ENCODE measurements around the gene SDF4. TPM values are rescaled to one million over a fixed set of nuclear protein-coding genes. Genes with fewer than 3 reads are reported as not detected.

SDF4 gene
- total and polyA plus RNA-seq, 2 of the 4 experiments (the other 2 are of a cell fraction) = 57.0 to 250 TPM

DNA sequence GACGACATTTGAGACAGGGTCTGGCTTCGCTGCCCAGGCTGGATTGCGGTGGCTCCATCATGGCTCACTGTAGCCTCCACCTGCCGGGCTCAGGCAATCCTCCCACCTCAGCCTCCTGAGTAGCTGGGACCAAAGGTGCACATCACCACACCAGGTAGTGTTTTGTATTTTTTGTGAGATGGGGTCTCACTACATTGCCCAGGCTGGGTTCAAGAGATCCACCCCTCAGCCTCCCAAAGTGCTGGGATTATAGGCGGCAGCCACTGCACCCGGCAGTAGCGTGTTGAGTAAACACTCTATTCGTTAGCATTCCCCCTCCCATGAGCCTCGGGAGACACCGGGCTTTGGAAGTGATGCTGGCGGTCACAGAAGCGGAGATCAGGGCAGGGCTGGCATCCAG lies 21.5 kb upstream of the SDF4 start:
- H3K79me1 ChIP-seq (ENCODE audit: low read depth in 1 of 2, low read length in 2 of 2) = peaks cover 7 to 32% of the 10 kb centered on the region in 2 experiments
- H2BK120ac ChIP-seq (ENCODE audit: low read depth, low read length) = no peak overlapping the region
- H3K56ac ChIP-seq (ENCODE audit: extremely low read depth, insufficient read depth, low read length) = no peak overlapping the region
- no peak overlapping the region for H3K4ac ChIP-seq (ENCODE audit: low read depth, low read length)
- no peak overlapping the region for H3K14ac ChIP-seq (replicated peaks; ENCODE audit: low read depth, low read length)
- intact Hi-C loops (cut with micrococcal nuclease) = no loop called here
- H3K4me1 ChIP-seq (ENCODE audit: control insufficient read depth, insufficient read depth, low read length) = peaks cover 9% of the 10 kb centered on the region; the same call in 1 of the 2 replicates
- no peak overlapping the region for H3K4me3 ChIP-seq (ENCODE audit: insufficient read depth, low read depth, low read length)
- no peaks in the 10 kb centered on the region for H3K27me3 ChIP-seq (ENCODE audit: control insufficient read depth, insufficient read depth, low read length)
- no TSS peak for BruUV-seq (replicated peaks)
- POLR2A ChIA-PET (ENCODE audit: unreplicated experiment) = no interaction called here
- no peak overlapping the region for H2BK5ac ChIP-seq (ENCODE audit: low read depth, low read length, poor library complexity, severe bottlenecking)
- no peak overlapping the region for H2AFZ ChIP-seq (replicated peaks; ENCODE audit: low read length, poor library complexity)
- no peak for TF ChIP-seq RCOR1 (IDR thresholded peaks at IDR 0.05; ENCODE audit: insufficient replicate concordance, low read length)
- TF ChIP-seq NFE2L2 (IDR thresholded peaks at IDR 0.05; ENCODE audit: low read depth, low read length) = no peak
- TF ChIP-seq, protein P1, sequence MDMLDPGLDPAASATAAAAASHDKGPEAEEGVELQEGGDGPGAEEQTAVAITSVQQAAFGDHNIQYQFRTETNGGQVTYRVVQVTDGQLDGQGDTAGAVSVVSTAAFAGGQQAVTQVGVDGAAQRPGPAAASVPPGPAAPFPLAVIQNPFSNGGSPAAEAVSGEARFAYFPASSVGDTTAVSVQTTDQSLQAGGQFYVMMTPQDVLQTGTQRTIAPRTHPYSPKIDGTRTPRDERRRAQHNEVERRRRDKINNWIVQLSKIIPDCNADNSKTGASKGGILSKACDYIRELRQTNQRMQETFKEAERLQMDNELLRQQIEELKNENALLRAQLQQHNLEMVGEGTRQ (IDR thresholded peaks at IDR 0.05; ENCODE audit: low read depth, low read length) = no peak
- no peak for TF ChIP-seq MAZ (IDR thresholded peaks at IDR 0.05; ENCODE audit: borderline replicate concordance, low read depth, low read length)
- TF ChIP-seq RAD21 (IDR thresholded peaks at IDR 0.05; ENCODE audit: low read length) = no peak
- no peak for TF ChIP-seq MAFK (IDR thresholded peaks at IDR 0.05; ENCODE audit: low read depth, low read length)
- TF ChIP-seq MXI1 (IDR thresholded peaks at IDR 0.05; ENCODE audit: borderline replicate concordance, low read depth, low read length) = no peak
- no peak overlapping the region for H3K9ac ChIP-seq (ENCODE audit: low read depth, low read length)
- in situ Hi-C loops (cut with MboI; ENCODE audit: low sequenced_read_pairs) = no loop called here
- H2AK5ac ChIP-seq (ENCODE audit: low read depth, low read length) = peak overlapping the region; percentile 50; the same call in 1 of the 2 replicates
- H3K23ac ChIP-seq (ENCODE audit: low read depth, low read length) = no peak overlapping the region
- peaks cover under 1% of the 10 kb centered on the region; the same call in 1 of the 2 replicates for H4K20me1 ChIP-seq (ENCODE audit: insufficient read depth, low read length)
- no peak overlapping the region for H4K91ac ChIP-seq (ENCODE audit: insufficient read depth, low read depth, low read length)
- H3K9me3 ChIP-seq (ENCODE audit: control insufficient read depth, insufficient read depth, low read length) = no peaks in the 10 kb centered on the region
- 97% methylated on average over 4 of the region's 12 CpGs; no CpG with 5 or more reads in 1 of the 2 experiments for WGBS, 2 experiments (ENCODE audit: extremely low coverage in 2 of 2, insufficient read length in 1 of 2)
- H2BK15ac ChIP-seq (ENCODE audit: low read depth, low read length) = no peak overlapping the region
- H3K36me3 ChIP-seq (ENCODE audit: control insufficient read depth, insufficient read depth, low read length) = peaks cover 54% of the 10 kb centered on the region
- H3K27ac ChIP-seq (ENCODE audit: insufficient read depth, low read length) = no peak overlapping the region
- no peak overlapping the region for H3K4me2 ChIP-seq (ENCODE audit: low read depth, low read length)
- no peak overlapping the region for H2BK20ac ChIP-seq (ENCODE audit: low read depth, low read length)
- no peak overlapping the region for H2AK9ac ChIP-seq (replicated peaks; ENCODE audit: low read depth, low read length, poor library complexity)
- dilution Hi-C loops (cut with HindIII; ENCODE audit: low sequenced_read_pairs, unreplicated experiment) = no loop called here
- CTCF ChIA-PET = no interaction called here
- no peak overlapping the region for H4K8ac ChIP-seq (ENCODE audit: low read depth in 2 of 2, low read length in 2 of 2)
- no peaks in the 10 kb centered on the region for H3K9me1 ChIP-seq (ENCODE audit: insufficient read depth, low read length)
- ATAC-seq (ENCODE audit: low read depth) = no peak
- H3K18ac ChIP-seq (ENCODE audit: low read depth, low read length) = no peak overlapping the region
- no peak for DNase-seq
- no peak overlapping the region for H4K5ac ChIP-seq (ENCODE audit: low read depth, low read length)

Measured in IMR-90 (cell line).